Liver (tissue), 9 donors: ENCODE results near the gene SUMO1. TPM values are rescaled to one million over a fixed set of nuclear protein-coding genes. Genes with fewer than 3 reads are reported as not detected.

Experiments used
- DNase-seq: peaks from one replicate; pipeline ENCODE4 v3.0.0-alpha.2; 2017; ENCODE audit warnings: low spot score
- H3K27ac ChIP-seq, 2 donors: one replicate each; pipeline ENCODE4 v1.7.0; 2013; ENCODE audit warnings: inconsistent platforms in 2 of 2, low read length in 2 of 2, control low read depth in 1 of 2, low read depth in 1 of 2, mild to moderate bottlenecking in 1 of 2
- H3K27me3 ChIP-seq, 4 donors: one replicate each; pipeline versions ENCODE4 v1.6.1 to v1.7.0; 2013; ENCODE audit warnings: low read length in 3 of 4, inconsistent platforms in 1 of 4, mild to moderate bottlenecking in 1 of 4, moderate library complexity in 1 of 4; ENCODE audit not compliant: control insufficient read depth in 4 of 4, insufficient read depth in 4 of 4
- H3K36me3 ChIP-seq, 4 donors: one replicate each; pipeline versions ENCODE4 v1.6.1 to v1.7.0; 2013; ENCODE audit warnings: low read length in 3 of 4, mild to moderate bottlenecking in 3 of 4, low read depth in 1 of 4, moderate library complexity in 1 of 4; ENCODE audit not compliant: control insufficient read depth in 4 of 4, insufficient read depth in 3 of 4
- H3K4me1 ChIP-seq, 4 donors: one replicate each; pipeline versions ENCODE4 v1.6.1 to v1.7.0; 2013; ENCODE audit warnings: low read length in 3 of 4, mild to moderate bottlenecking in 3 of 4, moderate library complexity in 1 of 4; ENCODE audit not compliant: control insufficient read depth in 4 of 4, insufficient read depth in 4 of 4
- H3K4me3 ChIP-seq, 3 donors: one replicate each; pipeline versions ENCODE4 v1.6.1 to v1.7.0; 2013; ENCODE audit warnings: low read length in 3 of 3, control low read depth in 1 of 3, low read depth in 1 of 3, mild to moderate bottlenecking in 1 of 3
- H3K9ac ChIP-seq, 2 donors: one replicate each; pipeline ENCODE4 v1.7.0; 2013; ENCODE audit warnings: low read length in 2 of 2, mild to moderate bottlenecking in 2 of 2, moderate library complexity in 2 of 2, control low read depth in 1 of 2, low read depth in 1 of 2
- H3K9me3 ChIP-seq, 4 donors: one replicate each; pipeline versions ENCODE4 v1.6.1 to v1.7.0; 2013; ENCODE audit warnings: low read length in 3 of 4; ENCODE audit not compliant: control insufficient read depth in 4 of 4
- EGR1 ChIP-seq, 2 donors: IDR thresholded peaks; 2 replicates each; pipeline ENCODE4 v1.6.1; 2016 to 2018; ENCODE audit warnings: antibody characterized with exemption in 2 of 2, low read depth in 2 of 2
- FOXA1 ChIP-seq: IDR thresholded peaks from 2 replicates; pipeline ENCODE4 v1.6.1; 2016; ENCODE audit warnings: antibody characterized with exemption
- FOXA2 ChIP-seq: IDR thresholded peaks from 2 replicates; pipeline ENCODE4 v1.6.1; 2016; ENCODE audit warnings: antibody characterized with exemption
- GABPA ChIP-seq, 2 donors: IDR thresholded peaks in 1 of 2; conservative IDR thresholded peaks in 1 of 2; 2 replicates each; pipeline ENCODE4 v1.6.1; 2016; ENCODE audit warnings: antibody characterized with exemption in 2 of 2, mild to moderate bottlenecking in 1 of 2, moderate library complexity in 1 of 2
- HNF4A ChIP-seq, 2 donors: conservative IDR thresholded peaks; 2 replicates each; pipeline ENCODE4 v1.6.1; 2016; ENCODE audit warnings: antibody characterized with exemption in 2 of 2, mild to moderate bottlenecking in 2 of 2
- HNF4G ChIP-seq: IDR thresholded peaks from 2 replicates; pipeline ENCODE4 v1.6.1; 2016; ENCODE audit warnings: antibody characterized with exemption
- JUND ChIP-seq, 2 donors: IDR thresholded peaks; 2 replicates each; pipeline ENCODE4 v1.6.1; 2016; ENCODE audit warnings: antibody characterized with exemption in 2 of 2
- NR2F2 ChIP-seq: IDR thresholded peaks from 2 replicates; pipeline ENCODE4 v1.6.1; 2016; ENCODE audit warnings: antibody characterized with exemption
- RAD21 ChIP-seq, 2 donors: IDR thresholded peaks; 2 replicates each; pipeline ENCODE4 v1.6.1; 2016; ENCODE audit warnings: antibody characterized with exemption in 2 of 2, mild to moderate bottlenecking in 2 of 2
- RXRA ChIP-seq, 2 donors: IDR thresholded peaks; 2 replicates each; pipeline ENCODE4 v1.6.1; 2017 to 2018; ENCODE audit warnings: antibody characterized with exemption in 2 of 2, mild to moderate bottlenecking in 1 of 2
- SP1 ChIP-seq: IDR thresholded peaks from 2 replicates; pipeline ENCODE4 v1.6.1; 2018; ENCODE audit warnings: antibody characterized with exemption, mild to moderate bottlenecking
- TAF1 ChIP-seq: conservative IDR thresholded peaks from 2 replicates; pipeline ENCODE4 v1.6.1; 2016; ENCODE audit warnings: antibody characterized with exemption, mild to moderate bottlenecking
- YY1 ChIP-seq: IDR thresholded peaks from 2 replicates; pipeline ENCODE4 v1.6.1; 2016; ENCODE audit warnings: antibody characterized with exemption, mild to moderate bottlenecking
- WGBS: extraction: QIAGEN DNeasy Blood & Tissue Kit; methylation state at CpG from one replicate; pipeline ENCODE4 v1.1.7; 2013; 5-methylcytosine and 5-hydroxymethylcytosine counted together
- polyA plus RNA-seq, 2 donors: library from polyadenylated mRNA; stranded (reverse) in 1 of 2; unstranded in 1 of 2; fragments of 200-250 nt in 1 of 2; fragments of >200 nt in 1 of 2; fragmentation: Nextera tagmentation in 1 of 2; extraction: Ambion mirVana in 1 of 2; gene quantifications; one replicate each; pipeline versions ENCODE4 v1.2.1 to v1.2.3, GENCODE V29; 2013 to 2015
- total RNA-seq, 2 donors: library from RNA; depleted of rRNA; stranded (reverse); fragments of >200 nt; gene quantifications; one replicate each; pipeline ENCODE4 v1.2.3, GENCODE V29; 2014
- TF ChIP-seq, protein P1 (sequence below): IDR thresholded peaks from 2 replicates; pipeline ENCODE4 v1.6.1; 2016; ENCODE audit warnings: antibody characterized with exemption
- TF ChIP-seq, protein P2 (sequence below): IDR thresholded peaks from 2 replicates; pipeline ENCODE4 v1.6.1; 2016; ENCODE audit warnings: antibody characterized with exemption, mild to moderate bottlenecking
- TF ChIP-seq, protein P3 (sequence below): fragments of 150-350 bp; IDR thresholded peaks from 2 replicates; pipeline ENCODE4 v1.5.1; 2017; ENCODE audit warnings: improper control_type of control experiment, low read depth, low read length; ENCODE audit not compliant: missing input control
- TF ChIP-seq, protein P4 (sequence below): IDR thresholded peaks from 2 replicates; pipeline ENCODE4 v1.6.1; 2016; ENCODE audit warnings: antibody characterized with exemption
- TF ChIP-seq, protein P5 (sequence below): IDR thresholded peaks from 2 replicates; pipeline ENCODE4 v1.6.1; 2016; ENCODE audit warnings: antibody characterized with exemption
- donor health status: healthy.
- donor health status: healthy.
- donor health status: healthy.
- donor health status: healthy.
- donor health status: healthy.

SUMO1 gene
- total and polyA plus RNA-seq, 4 donors, result 42.7 to 139 (median 51.4) TPM

DNA sequence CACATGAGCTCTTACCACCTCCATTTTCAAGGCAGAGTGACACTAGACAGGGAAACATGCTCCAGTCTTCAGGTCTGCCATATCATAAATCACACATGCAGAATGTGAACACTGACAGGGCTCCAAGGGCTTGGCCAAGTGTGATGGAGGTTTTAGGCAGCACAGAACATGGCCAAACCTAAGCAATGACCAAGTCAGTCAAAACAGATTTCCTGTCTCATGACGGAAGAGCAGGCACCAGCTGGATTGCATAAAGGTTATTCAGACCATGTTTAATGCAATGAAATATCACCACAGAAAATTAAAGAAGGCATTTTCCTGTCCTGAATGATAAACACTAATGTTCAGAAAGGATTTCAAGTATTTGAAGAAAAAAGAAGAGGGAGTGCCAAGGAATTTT, 72.5 kb downstream of the SUMO1 start:
- TF ChIP-seq FOXA2 (no peak), NR2F2 (no peak), YY1 (no peak), RXRA (IDR thresholded peaks at IDR 0.05) (no peak), JUND (IDR thresholded peaks at IDR 0.05) (no peak), SP1 (no peak), FOXA1 (no peak), EGR1 (IDR thresholded peaks at IDR 0.05; ENCODE audit: low read depth in 2 of 2) (no peak), RAD21 (IDR thresholded peaks at IDR 0.05) (no peak), HNF4G (no peak), TAF1 (no peak)
- TF ChIP-seq, protein P1, sequence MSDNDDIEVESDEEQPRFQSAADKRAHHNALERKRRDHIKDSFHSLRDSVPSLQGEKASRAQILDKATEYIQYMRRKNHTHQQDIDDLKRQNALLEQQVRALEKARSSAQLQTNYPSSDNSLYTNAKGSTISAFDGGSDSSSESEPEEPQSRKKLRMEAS, result no peak
- TF ChIP-seq, protein P2, sequence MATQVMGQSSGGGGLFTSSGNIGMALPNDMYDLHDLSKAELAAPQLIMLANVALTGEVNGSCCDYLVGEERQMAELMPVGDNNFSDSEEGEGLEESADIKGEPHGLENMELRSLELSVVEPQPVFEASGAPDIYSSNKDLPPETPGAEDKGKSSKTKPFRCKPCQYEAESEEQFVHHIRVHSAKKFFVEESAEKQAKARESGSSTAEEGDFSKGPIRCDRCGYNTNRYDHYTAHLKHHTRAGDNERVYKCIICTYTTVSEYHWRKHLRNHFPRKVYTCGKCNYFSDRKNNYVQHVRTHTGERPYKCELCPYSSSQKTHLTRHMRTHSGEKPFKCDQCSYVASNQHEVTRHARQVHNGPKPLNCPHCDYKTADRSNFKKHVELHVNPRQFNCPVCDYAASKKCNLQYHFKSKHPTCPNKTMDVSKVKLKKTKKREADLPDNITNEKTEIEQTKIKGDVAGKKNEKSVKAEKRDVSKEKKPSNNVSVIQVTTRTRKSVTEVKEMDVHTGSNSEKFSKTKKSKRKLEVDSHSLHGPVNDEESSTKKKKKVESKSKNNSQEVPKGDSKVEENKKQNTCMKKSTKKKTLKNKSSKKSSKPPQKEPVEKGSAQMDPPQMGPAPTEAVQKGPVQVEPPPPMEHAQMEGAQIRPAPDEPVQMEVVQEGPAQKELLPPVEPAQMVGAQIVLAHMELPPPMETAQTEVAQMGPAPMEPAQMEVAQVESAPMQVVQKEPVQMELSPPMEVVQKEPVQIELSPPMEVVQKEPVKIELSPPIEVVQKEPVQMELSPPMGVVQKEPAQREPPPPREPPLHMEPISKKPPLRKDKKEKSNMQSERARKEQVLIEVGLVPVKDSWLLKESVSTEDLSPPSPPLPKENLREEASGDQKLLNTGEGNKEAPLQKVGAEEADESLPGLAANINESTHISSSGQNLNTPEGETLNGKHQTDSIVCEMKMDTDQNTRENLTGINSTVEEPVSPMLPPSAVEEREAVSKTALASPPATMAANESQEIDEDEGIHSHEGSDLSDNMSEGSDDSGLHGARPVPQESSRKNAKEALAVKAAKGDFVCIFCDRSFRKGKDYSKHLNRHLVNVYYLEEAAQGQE, result no peak
- TF ChIP-seq, protein P3, sequence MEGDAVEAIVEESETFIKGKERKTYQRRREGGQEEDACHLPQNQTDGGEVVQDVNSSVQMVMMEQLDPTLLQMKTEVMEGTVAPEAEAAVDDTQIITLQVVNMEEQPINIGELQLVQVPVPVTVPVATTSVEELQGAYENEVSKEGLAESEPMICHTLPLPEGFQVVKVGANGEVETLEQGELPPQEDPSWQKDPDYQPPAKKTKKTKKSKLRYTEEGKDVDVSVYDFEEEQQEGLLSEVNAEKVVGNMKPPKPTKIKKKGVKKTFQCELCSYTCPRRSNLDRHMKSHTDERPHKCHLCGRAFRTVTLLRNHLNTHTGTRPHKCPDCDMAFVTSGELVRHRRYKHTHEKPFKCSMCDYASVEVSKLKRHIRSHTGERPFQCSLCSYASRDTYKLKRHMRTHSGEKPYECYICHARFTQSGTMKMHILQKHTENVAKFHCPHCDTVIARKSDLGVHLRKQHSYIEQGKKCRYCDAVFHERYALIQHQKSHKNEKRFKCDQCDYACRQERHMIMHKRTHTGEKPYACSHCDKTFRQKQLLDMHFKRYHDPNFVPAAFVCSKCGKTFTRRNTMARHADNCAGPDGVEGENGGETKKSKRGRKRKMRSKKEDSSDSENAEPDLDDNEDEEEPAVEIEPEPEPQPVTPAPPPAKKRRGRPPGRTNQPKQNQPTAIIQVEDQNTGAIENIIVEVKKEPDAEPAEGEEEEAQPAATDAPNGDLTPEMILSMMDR, result no peak
- TF ChIP-seq, protein P4, sequence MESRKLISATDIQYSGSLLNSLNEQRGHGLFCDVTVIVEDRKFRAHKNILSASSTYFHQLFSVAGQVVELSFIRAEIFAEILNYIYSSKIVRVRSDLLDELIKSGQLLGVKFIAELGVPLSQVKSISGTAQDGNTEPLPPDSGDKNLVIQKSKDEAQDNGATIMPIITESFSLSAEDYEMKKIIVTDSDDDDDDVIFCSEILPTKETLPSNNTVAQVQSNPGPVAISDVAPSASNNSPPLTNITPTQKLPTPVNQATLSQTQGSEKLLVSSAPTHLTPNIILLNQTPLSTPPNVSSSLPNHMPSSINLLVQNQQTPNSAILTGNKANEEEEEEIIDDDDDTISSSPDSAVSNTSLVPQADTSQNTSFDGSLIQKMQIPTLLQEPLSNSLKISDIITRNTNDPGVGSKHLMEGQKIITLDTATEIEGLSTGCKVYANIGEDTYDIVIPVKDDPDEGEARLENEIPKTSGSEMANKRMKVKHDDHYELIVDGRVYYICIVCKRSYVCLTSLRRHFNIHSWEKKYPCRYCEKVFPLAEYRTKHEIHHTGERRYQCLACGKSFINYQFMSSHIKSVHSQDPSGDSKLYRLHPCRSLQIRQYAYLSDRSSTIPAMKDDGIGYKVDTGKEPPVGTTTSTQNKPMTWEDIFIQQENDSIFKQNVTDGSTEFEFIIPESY, result no peak
- DNase-seq, result no peak
- Histone ChIP-seq H3K9ac (no peak overlapping the region), H3K4me3 (no peak overlapping the region), H3K36me3 (no peaks in the 10 kb centered on the region), H3K27me3 (no peaks in the 10 kb centered on the region), H3K9me3 (no peaks in the 10 kb centered on the region), H3K4me1 (no peaks in the 10 kb centered on the region), H3K27ac (no peak overlapping the region)
- WGBS, result 79% methylated on average over 1 of the region's 1 CpG

DNA sequence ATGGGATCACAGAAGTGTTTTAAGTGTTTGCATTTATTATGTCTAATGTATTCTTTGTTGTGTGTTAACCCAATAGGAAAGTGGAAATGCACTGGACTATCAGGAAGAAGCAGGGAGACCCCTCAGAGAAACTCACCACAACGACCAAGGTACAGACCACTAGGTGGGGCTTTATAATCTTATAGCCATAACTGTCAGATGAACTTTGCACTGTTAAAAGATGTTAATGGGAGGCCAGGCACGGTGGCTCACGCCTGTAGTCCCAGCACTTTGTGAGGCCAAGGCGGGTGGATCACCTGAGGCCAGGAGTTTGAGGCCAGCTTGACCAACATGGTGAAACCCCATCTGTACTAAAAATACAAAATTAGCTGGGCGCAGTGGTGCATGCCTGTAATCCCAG, 73.2 kb downstream of the SUMO1 start:
- Histone ChIP-seq H3K4me3 (no peak overlapping the region), H3K9me3 (no peaks in the 10 kb centered on the region), H3K27me3 (no peaks in the 10 kb centered on the region), H3K27ac (no peak overlapping the region), H3K36me3 (no peaks in the 10 kb centered on the region), H3K9ac (no peak overlapping the region), H3K4me1 (no peaks in the 10 kb centered on the region)
- whole genome bisulfite sequencing, result 79% methylated on average over 5 of the region's 5 CpGs
- TF ChIP-seq, protein P3, result no peak
- TF ChIP-seq GABPA (IDR thresholded peaks at IDR 0.05 in 1 of 2, conservative IDR thresholded peaks at IDR 0.05 in 1 of 2) (no peak), HNF4G (no peak), JUND (IDR thresholded peaks at IDR 0.05) (no peak), FOXA1 (no peak), FOXA2 (no peak), HNF4A (conservative IDR thresholded peaks at IDR 0.05) (no peak), SP1 (no peak)
- TF ChIP-seq, protein P5, sequence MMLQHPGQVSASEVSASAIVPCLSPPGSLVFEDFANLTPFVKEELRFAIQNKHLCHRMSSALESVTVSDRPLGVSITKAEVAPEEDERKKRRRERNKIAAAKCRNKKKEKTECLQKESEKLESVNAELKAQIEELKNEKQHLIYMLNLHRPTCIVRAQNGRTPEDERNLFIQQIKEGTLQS, result no peak
- DNase-seq, result no peak
